Endothelial cell of umbilical vein (primary cell): Measurements from ENCODE around the gene PAPLN. TPM values are rescaled to one million over a fixed set of nuclear protein-coding genes. Genes with fewer than 3 reads are reported as not detected.

Experiments used
- BruUV-seq: library from RNA; stranded (reverse); fragments of 400-500 nt; replicated peaks from 2 replicates; lab custom pipeline; 2021; lab: Mats Ljungman, UMichigan
- CTCF ChIA-PET: fragments of 300-600, 350-600 bp; sonication (Branson Sonifier 250); formaldehyde crosslinking; loops from one replicate; lab custom pipeline; 2021; ENCODE audit warnings: antibody characterized with exemption, inconsistent platforms; lab: Charles Lee
- POLR2A ChIA-PET: fragments of 300-600, 350-600 bp; sonication (Branson Sonifier 250); formaldehyde crosslinking; loops from one replicate; lab custom pipeline; 2021; ENCODE audit warnings: antibody characterized with exemption, inconsistent platforms; lab: Charles Lee
- DNase-seq: peaks from one replicate; pipeline ENCODE4 v3.0.0-alpha.2; 2011; ENCODE audit warnings: low read depth, low spot score
- FAIRE-seq: peaks from 2 replicates; lab custom pipeline; 2011; peaks lifted over from hg19 to GRCh38; lab: Jason Lieb, UNC
- H2AFZ ChIP-seq: 2 replicates; pipeline ENCODE4 v1.6.0; 2012; ENCODE audit warnings: low read depth, low read length, control low read depth, inconsistent platforms
- H3K27ac ChIP-seq: 2 replicates; pipeline ENCODE4 v1.5.1; 2011; ENCODE audit warnings: low read depth, mild to moderate bottlenecking, control low read depth, low read length, moderate library complexity; ENCODE audit not compliant: insufficient read depth
- H3K27me3 ChIP-seq, 2 experiments: 2 replicates each; pipeline versions ENCODE4 v1.6.0 to v1.6.1; 2011; ENCODE audit warnings: low read length in 2 of 2, mixed read lengths in 1 of 2; ENCODE audit not compliant: control insufficient read depth in 2 of 2, insufficient read depth in 2 of 2
- H3K36me3 ChIP-seq, 2 experiments: 2 replicates in 1 of 2; 3 replicates in 1 of 2; pipeline ENCODE4 v1.5.1; 2011; ENCODE audit warnings: low read length in 2 of 2, mild to moderate bottlenecking in 1 of 2, moderate library complexity in 1 of 2; ENCODE audit not compliant: control insufficient read depth in 2 of 2, insufficient read depth in 2 of 2; ENCODE audit errors: extremely low read depth in 1 of 2
- H3K4me1 ChIP-seq: 3 replicates; pipeline ENCODE4 v1.5.1; 2011; ENCODE audit warnings: mild to moderate bottlenecking, low read length; ENCODE audit not compliant: control insufficient read depth, insufficient read depth; ENCODE audit errors: extremely low read depth
- H3K4me2 ChIP-seq: 2 replicates; pipeline ENCODE4 v1.6.1; 2011; ENCODE audit warnings: low read length, control low read depth, mixed read lengths; ENCODE audit not compliant: insufficient read depth
- H3K4me3 ChIP-seq, 3 experiments: fragments of 200-600 bp in 1 of 3; sonication (generic), shearing (Covaris generic) in 1 of 3; replicated peaks in 1 of 3; 2 replicates each; pipeline ENCODE4 v1.5.1; 2011 to 2016; ENCODE audit warnings: control low read depth in 3 of 3, low read length in 3 of 3, mild to moderate bottlenecking in 2 of 3, inconsistent platforms in 1 of 3, low read depth in 1 of 3, moderate library complexity in 1 of 3; ENCODE audit not compliant: insufficient read depth in 1 of 3
- H3K79me2 ChIP-seq: 2 replicates; pipeline ENCODE4 v1.6.0; 2012; ENCODE audit warnings: low read length, inconsistent platforms; ENCODE audit not compliant: control insufficient read depth, insufficient read depth
- H3K9ac ChIP-seq: replicated peaks from 2 replicates; pipeline ENCODE3; 2011; ENCODE audit warnings: low read length, control low read depth; ENCODE audit not compliant: insufficient read depth; ENCODE audit errors: extremely low read depth
- H3K9me1 ChIP-seq: replicated peaks from 3 replicates; pipeline ENCODE4 v1.6.0; 2011; ENCODE audit warnings: mild to moderate bottlenecking, low read length; ENCODE audit not compliant: control insufficient read depth, insufficient read depth; ENCODE audit errors: extremely low read depth
- H3K9me3 ChIP-seq: replicated peaks from 2 replicates; pipeline ENCODE4 v1.5.1; 2012; ENCODE audit warnings: low read length, inconsistent platforms; ENCODE audit not compliant: control insufficient read depth, insufficient read depth
- H4K20me1 ChIP-seq: replicated peaks from 2 replicates; pipeline ENCODE3; 2011; ENCODE audit warnings: mild to moderate bottlenecking, low read length; ENCODE audit not compliant: control insufficient read depth, insufficient read depth; ENCODE audit errors: extremely low read depth
- CTCF ChIP-seq, 2 donors: IDR thresholded peaks; 1 replicate in 1 of 2; 2 replicates in 1 of 2; pipeline ENCODE4 v1.5.1; 2011; ENCODE audit warnings: low read length in 2 of 2, mild to moderate bottlenecking in 2 of 2, moderate library complexity in 2 of 2, control low read depth in 1 of 2, inconsistent platforms in 1 of 2, low read depth in 1 of 2; ENCODE audit not compliant: insufficient read depth in 1 of 2; ENCODE audit errors: extremely low read depth in 1 of 2
- EZH2 ChIP-seq: IDR thresholded peaks from 2 replicates; pipeline ENCODE4 v1.6.1; 2012; ENCODE audit warnings: borderline replicate concordance, low read depth, mild to moderate bottlenecking, moderate library complexity, low read length, inconsistent platforms; ENCODE audit not compliant: severe bottlenecking
- FOS ChIP-seq: IDR thresholded peaks from 2 replicates; pipeline ENCODE4 v1.6.1; 2011; ENCODE audit warnings: mild to moderate bottlenecking, low read length, moderate library complexity, borderline replicate concordance; ENCODE audit not compliant: insufficient read depth
- GATA2 ChIP-seq: IDR thresholded peaks from 2 replicates; pipeline ENCODE4 v1.7.0; 2011; ENCODE audit warnings: low read depth, mild to moderate bottlenecking, moderate library complexity, mixed read lengths, low read length; ENCODE audit not compliant: insufficient read length, insufficient read depth
- JUN ChIP-seq: IDR thresholded peaks from 2 replicates; pipeline ENCODE4 v1.6.1; 2011; ENCODE audit warnings: borderline replicate concordance, low read depth; ENCODE audit not compliant: insufficient read length, insufficient read depth
- MAX ChIP-seq: IDR thresholded peaks from 2 replicates; pipeline ENCODE4 v1.6.1; 2011; ENCODE audit not compliant: insufficient read depth, insufficient read length
- MYC ChIP-seq: IDR thresholded peaks from one replicate; pipeline ENCODE4 v1.6.1; 2011; ENCODE audit warnings: mild to moderate bottlenecking, low read depth, low read length
- POLR2A ChIP-seq: IDR thresholded peaks from 2 replicates; pipeline ENCODE4 v1.6.1; 2012; ENCODE audit warnings: low read depth, mild to moderate bottlenecking, control low read depth, low read length
- POLR2AphosphoS5 ChIP-seq: IDR thresholded peaks from 2 replicates; pipeline ENCODE4 v1.6.1; 2012; ENCODE audit warnings: low read depth, mild to moderate bottlenecking, control low read depth, low read length, moderate library complexity; ENCODE audit not compliant: insufficient read depth
- dilution Hi-C: fragments of 300-500 bp; cut with MboI; formaldehyde crosslinking; loops from one replicate; pipeline ENCODE4 v1.15.0; 2019; ENCODE audit warnings: low sequenced_read_pairs; ENCODE audit not compliant: extremely low pct_ligation_motif_present
- intact Hi-C: fragments of 100-400 bp; cut with micrococcal nuclease; formaldehyde crosslinking; loops from one replicate; pipeline ENCODE4 v1.10.0; 2022
- polyA plus RNA-seq, 4 experiments: library from polyadenylated mRNA; depleted of rRNA in 3 of 4; stranded (reverse) in 3 of 4; unstranded in 1 of 4; fragments of >200 nt; gene quantifications; 2 replicates each; pipeline versions ENCODE4 v1.2.1 to v1.2.3, GENCODE V29; 2011 to 2012; ENCODE audit warnings: missing spikeins in 1 of 4
- total RNA-seq: library from RNA; stranded (reverse); gene quantifications from 2 replicates; pipeline ENCODE4 v1.2.3, GENCODE V29; 2021

Gene PAPLN
- total and polyA plus RNA-seq, 2 donors (not counting 3 experiments of a cell fraction or from before 2014, with no cell fraction given), result 5.5 to 6.4 TPM

- DNase-seq (no peak), FAIRE-seq (no peak)
- ChIA-PET CTCF (interaction anchor here (0.7 to 7.0 kb wide), 6 partner anchors 12 to 200 kb away, joined by 3 to 39 read pairs (median 5); no protein-coding TSS in a partner anchor), POLR2A (interaction anchor here (0.7 kb wide), 1 partner anchor 122 kb away, joined by 3 read pairs; no protein-coding TSS in a partner anchor)
- Histone ChIP-seq H3K4me1 (peaks cover 15% of the 10 kb centered on the region), H3K9me3 (no peaks in the 10 kb centered on the region), H2AFZ (no peak overlapping the region), H3K79me2 (no peaks in the 10 kb centered on the region), H3K4me3 (no peak overlapping the region), H3K4me2 (no peak overlapping the region), H3K9ac (no peak overlapping the region), H4K20me1 (no peaks in the 10 kb centered on the region), H3K36me3 (peaks cover 14 to 26% of the 10 kb centered on the region in 2 experiments), H3K27me3 (no peaks in the 10 kb centered on the region), H3K27ac (no peak overlapping the region), H3K9me1 (no peaks in the 10 kb centered on the region)
- dilution Hi-C loops (no loop called here), intact Hi-C loops (no loop called here)
- no TSS peak for BruUV-seq
- TF ChIP-seq MYC, result no peak
- no peak for TF ChIP-seq POLR2A
- no peak for TF ChIP-seq JUN
- no peak for TF ChIP-seq CTCF (IDR thresholded peaks at IDR 0.05; ENCODE audit: extremely low read depth in 1 of 2, insufficient read depth in 1 of 2, low read depth in 1 of 2, low read length in 2 of 2)
- no peak for TF ChIP-seq FOS
- no peak for TF ChIP-seq POLR2AphosphoS5
- TF ChIP-seq GATA2, result no peak
- no peak for TF ChIP-seq MAX
- no peak for TF ChIP-seq EZH2
These were observed 35.1 kb downstream of the PAPLN start for GRCh38 chr14:73272393-73272792.
